Colonic mucosa (tissue), 4 donors: ENCODE results near the gene NTRK3. TPM values are rescaled to one million over a fixed set of nuclear protein-coding genes. Genes with fewer than 3 reads are reported as not detected.
"Not testable (repeated sequence)": the region's sequence is repeated elsewhere in the genome, so short reads cannot be mapped to it uniquely, and the experiment has no call there.

ENCODE experiments used
- DNase-seq: peaks from one replicate; pipeline ENCODE4 v3.0.0-alpha.2; 2020
- H3K27ac ChIP-seq: fragments of 200-600 bp; one replicate; pipeline ENCODE4 v1.8.0; 2021
- H3K27me3 ChIP-seq: fragments of 200-600 bp; one replicate; pipeline ENCODE4 v1.8.0; 2021
- H3K36me3 ChIP-seq: fragments of 200-600 bp; one replicate; pipeline ENCODE4 v1.8.0; 2021
- H3K4me1 ChIP-seq: fragments of 200-600 bp; one replicate; pipeline ENCODE4 v1.8.0; 2021; ENCODE audit warnings: mild to moderate bottlenecking
- H3K4me3 ChIP-seq: fragments of 200-600 bp; one replicate; pipeline ENCODE4 v1.8.0; 2021
- H3K9ac ChIP-seq, 2 donors: one replicate each; pipeline ENCODE4 v1.7.0; 2013; ENCODE audit warnings: control low read depth in 2 of 2, low read depth in 2 of 2, low read length in 2 of 2
- H3K9me3 ChIP-seq: fragments of 200-600 bp; one replicate; pipeline ENCODE4 v1.8.0; 2021
- CTCF ChIP-seq: fragments of 200-600 bp; IDR thresholded peaks from one replicate; pipeline ENCODE4 v1.8.0; 2022; ENCODE audit warnings: antibody characterized with exemption, mild to moderate bottlenecking
- intact Hi-C: fragments of 100-400 bp; cut with DNase I; formaldehyde crosslinking; loops from one replicate; pipeline ENCODE4 v1.14.1; 2022
- total RNA-seq, 2 donors: library from RNA; stranded (reverse); fragmentation: NEBNext Ultra II Directional in 1 of 2; extraction: Animal tissue kit (Norgen Biotek cat#: 25700) in 1 of 2; gene quantifications; one replicate each; pipeline ENCODE4 v1.2.1, GENCODE V29; 2021
- donor health status: healthy.
- donor health status: DM: no; HTN: no; CAD: no.
- donor health status: DM: no; HTN: no; CAD: no.

NTRK3 gene
- total RNA-seq, 2 donors from 2014 or later, result 1.2 to 1.5 TPM

GRCh38 chr15:88036154-88036839, 220.2 kb downstream of the NTRK3 start:
- DNase-seq, result no peak
- no peak overlapping the region for H3K9ac ChIP-seq
- no peak overlapping the region for H3K4me3 ChIP-seq
- H3K9me3 ChIP-seq, result no peaks in the 10 kb centered on the region
- H3K27me3 ChIP-seq, result no peaks in the 10 kb centered on the region
- TF ChIP-seq CTCF, result no peak
- intact Hi-C loops, result no loop called here
- no peaks in the 10 kb centered on the region for H3K4me1 ChIP-seq
- no peaks in the 10 kb centered on the region for H3K36me3 ChIP-seq
- H3K27ac ChIP-seq, result no peak overlapping the region

GRCh38 chr15:88035381-88035780, 221.2 kb downstream of the NTRK3 start:
- Histone ChIP-seq H3K9me3 (no peaks in the 10 kb centered on the region), H3K36me3 (no peaks in the 10 kb centered on the region), H3K9ac (no peak overlapping the region), H3K4me1 (no peaks in the 10 kb centered on the region), H3K27me3 (no peaks in the 10 kb centered on the region), H3K27ac (no peak overlapping the region), H3K4me3 (no peak overlapping the region)
- intact Hi-C loops, result no loop called here
- no peak for TF ChIP-seq CTCF
- no peak for DNase-seq

GRCh38 chr15:88033421-88033820, 223.1 kb downstream of the NTRK3 start:
- intact Hi-C loops, H3K27me3 ChIP-seq, H3K36me3 ChIP-seq, H3K27ac ChIP-seq, H3K4me1 ChIP-seq, H3K4me3 ChIP-seq, DNase-seq, H3K9me3 ChIP-seq, H3K9ac ChIP-seq: not testable (repeated sequence)

GRCh38 chr15:88032787-88033186, 223.8 kb downstream of the NTRK3 start:
- no peaks in the 10 kb centered on the region for H3K36me3 ChIP-seq
- TF ChIP-seq CTCF, result no peak
- no peaks in the 10 kb centered on the region for H3K27me3 ChIP-seq
- intact Hi-C loops, result no loop called here
- no peaks in the 10 kb centered on the region for H3K9me3 ChIP-seq
- no peak overlapping the region for H3K27ac ChIP-seq
- H3K4me3 ChIP-seq, result no peak overlapping the region
- no peak for DNase-seq
- no peaks in the 10 kb centered on the region for H3K4me1 ChIP-seq
- no peak overlapping the region for H3K9ac ChIP-seq

- Histone ChIP-seq H3K27ac (no peak overlapping the region), H3K4me3 (no peak overlapping the region), H3K9me3 (no peaks in the 10 kb centered on the region), H3K4me1 (no peaks in the 10 kb centered on the region), H3K36me3 (no peaks in the 10 kb centered on the region), H3K27me3 (no peaks in the 10 kb centered on the region), H3K9ac (no peak overlapping the region)
- intact Hi-C loops, result no loop called here
- TF ChIP-seq CTCF, result no peak
- DNase-seq, result no peak
Observed at GRCh38 chr15:88031461-88031860, 225.1 kb downstream of the NTRK3 start.

GRCh38 chr15:88029696-88030095, 226.8 kb downstream of the NTRK3 start:
- intact Hi-C loops, result no loop called here
- Histone ChIP-seq H3K9me3 (no peaks in the 10 kb centered on the region), H3K9ac (no peak overlapping the region), H3K27me3 (no peaks in the 10 kb centered on the region), H3K4me1 (no peaks in the 10 kb centered on the region), H3K27ac (no peak overlapping the region), H3K4me3 (no peak overlapping the region), H3K36me3 (no peaks in the 10 kb centered on the region)
- no peak for DNase-seq
- TF ChIP-seq CTCF, result no peak
